ENCODE measurements around the gene ATP2B1. TPM values are rescaled to one million over a fixed set of nuclear protein-coding genes. Genes with fewer than 3 reads are reported as not detected.

The ATP2B1 gene
- total and polyA plus RNA-seq, 2 of the 13 experiments (the other 11 are each of a cell fraction or from before 2014, with no cell fraction given) = 12.1 to 60.2 TPM

- ChIA-PET POLR2A (no interaction called here), CTCF (ENCODE audit: low intra/inter-chr PET ratio, low total read pairs) (interaction anchor here (0.6 kb wide), 1 partner anchor 643 kb away, joined by 6 read pairs; no protein-coding TSS in a partner anchor)
- DNase-seq (ENCODE audit: low spot score) = no peak
- no peak for ATAC-seq
- no peak for FAIRE-seq
- Histone ChIP-seq H3K4me3 (replicated peaks in 1 of 3; ENCODE audit: insufficient read depth in 1 of 3, low read depth in 2 of 3, low read length in 3 of 3) (no peak overlapping the region), H3K4me2 (ENCODE audit: low read depth, low read length) (no peak overlapping the region), H3K27ac (ENCODE audit: extremely low read length, insufficient read depth, low read length) (no peak overlapping the region), H3K79me2 (ENCODE audit: insufficient read depth, low read length) (peaks cover 63% of the 10 kb centered on the region), H3K27me3 (ENCODE audit: control insufficient read depth in 1 of 2, insufficient read depth in 2 of 2, low read length in 2 of 2) (no peaks in the 10 kb centered on the region), H2AFZ (ENCODE audit: low read length) (no peak overlapping the region), H4K20me1 (ENCODE audit: insufficient read depth, low read length) (peaks cover 3% of the 10 kb centered on the region), H3K36me3 (replicated peaks in 1 of 2; ENCODE audit: control insufficient read depth in 1 of 2, insufficient read depth in 2 of 2, low read length in 2 of 2) (no peaks in the 10 kb centered on the region), H3K4me1 (ENCODE audit: insufficient read depth, low read length) (peaks cover 36% of the 10 kb centered on the region), H3K9me3 (ENCODE audit: low read length) (no peaks in the 10 kb centered on the region), H3K9ac (ENCODE audit: insufficient read depth, low read depth, low read length) (no peak overlapping the region)
- intact Hi-C loops (cut with micrococcal nuclease; ENCODE audit: unreplicated experiment) (no loop called here), in situ Hi-C loops (cut with HindIII; ENCODE audit: extremely low pct_ligation_motif_present, low pct_unique_long_range_greater_than_20kb) (no loop called here)
- BruUV-seq (replicated peaks) = no TSS peak
- TF ChIP-seq ZNF276 (CRISPR knock-in tag; IDR thresholded peaks at IDR 0.05; ENCODE audit: low read depth) (no peak), KLF6 (CRISPR knock-in tag; IDR thresholded peaks at IDR 0.05) (no peak), ZBTB39 (CRISPR knock-in tag; IDR thresholded peaks at IDR 0.05) (no peak), BCL3 (CRISPR knock-in tag; IDR thresholded peaks at IDR 0.05) (no peak), NR2F1 (CRISPR knock-in tag; IDR thresholded peaks at IDR 0.05) (no peak), XBP1 (CRISPR knock-in tag; IDR thresholded peaks at IDR 0.05) (no peak), ETV6 (CRISPR knock-in tag; conservative IDR thresholded peaks at IDR 0.05) (no peak), CEBPB (IDR thresholded peaks at IDR 0.05; ENCODE audit: borderline replicate concordance, low read depth, low read length) (no peak)
Measured at GRCh38 chr12:89662623-89663022, 46.0 kb downstream of the ATP2B1 start.
